Esophagus muscularis mucosa (tissue), 4 donors: ENCODE data around the gene PIK3CD. TPM values are rescaled to one million over a fixed set of nuclear protein-coding genes. Genes with fewer than 3 reads are reported as not detected.
A peak's percentile ranks its signal among the peaks of the same experiment; 100 is the strongest.

Source experiments
- DNase-seq: peaks from one replicate; pipeline ENCODE4 v3.0.0-alpha.2; 2017; ENCODE audit errors: extremely low spot score
- H3K27ac ChIP-seq, 4 donors: fragments of 200-600 bp; sonication (generic); replicated peaks in 1 of 4; 1 replicate in 3 of 4; 2 replicates in 1 of 4; pipeline ENCODE4 v1.5.1; 2016 to 2019; ENCODE audit warnings: mild to moderate bottlenecking in 1 of 4
- H3K27me3 ChIP-seq, 4 donors: fragments of 200-600 bp; sonication (generic); one replicate each; pipeline versions ENCODE4 v1.5.1 to v1.6.0; 2016 to 2019
- H3K36me3 ChIP-seq, 4 donors: fragments of 200-600 bp; sonication (generic); one replicate each; pipeline ENCODE4 v1.5.1; 2016 to 2019
- H3K4me1 ChIP-seq, 4 donors: fragments of 200-600 bp; sonication (generic); one replicate each; pipeline ENCODE4 v1.5.1; 2016 to 2019
- H3K4me3 ChIP-seq, 4 donors: fragments of 200-600 bp; sonication (generic); 1 replicate in 2 of 4; 2 replicates in 2 of 4; pipeline ENCODE4 v1.5.1; 2016 to 2019; ENCODE audit warnings: mild to moderate bottlenecking in 4 of 4, moderate library complexity in 1 of 4
- H3K9me3 ChIP-seq, 4 donors: fragments of 200-600 bp; sonication (generic); 1 replicate in 3 of 4; 2 replicates in 1 of 4; pipeline ENCODE4 v1.5.1; 2016 to 2019
- EP300 ChIP-seq: sonication (generic); formaldehyde crosslinking; IDR thresholded peaks from one replicate; pipeline ENCODE4 v1.6.1; 2017; ENCODE audit warnings: antibody characterized with exemption
- POLR2A ChIP-seq: fragments of 450-650 bp; IDR thresholded peaks from one replicate; pipeline ENCODE4 v1.6.1; 2017; ENCODE audit warnings: antibody characterized with exemption, moderate library complexity, mild to moderate bottlenecking, low read depth
- POLR2AphosphoS5 ChIP-seq, 2 donors: sonication (generic); formaldehyde crosslinking; IDR thresholded peaks; one replicate each; pipeline ENCODE4 v1.6.1; 2017; ENCODE audit warnings: antibody characterized with exemption in 2 of 2
- WGBS: methylation state at CpG from one replicate; pipeline ENCODE4 v1.1.5; 2018; 5-methylcytosine and 5-hydroxymethylcytosine counted together
- intact Hi-C: fragments of 100-400 bp; cut with DNase I; formaldehyde crosslinking; loops from one replicate; pipeline ENCODE4 v1.15.1; 2023
- total RNA-seq, 4 donors: library from RNA; depleted of rRNA; stranded (reverse); fragments of >200 nt; gene quantifications; one replicate each; pipeline versions ENCODE4 v1.1.0 to v1.2.1, GENCODE V29; 2016
- TF ChIP-seq, protein P1 (sequence below), 3 experiments: fragments of 200-600 bp in 2 of 3; fragments of 450-650 bp in 1 of 3; sonication (generic) in 2 of 3; IDR thresholded peaks; one replicate each; pipeline ENCODE4 v1.5.1; 2017 to 2019; ENCODE audit warnings: antibody characterized with exemption in 3 of 3, mild to moderate bottlenecking in 2 of 3, moderate library complexity in 1 of 3

PIK3CD gene
- total RNA-seq, 4 donors from 2014 or later = 7.9 to 30.4 (median 13.9) TPM

DNA sequence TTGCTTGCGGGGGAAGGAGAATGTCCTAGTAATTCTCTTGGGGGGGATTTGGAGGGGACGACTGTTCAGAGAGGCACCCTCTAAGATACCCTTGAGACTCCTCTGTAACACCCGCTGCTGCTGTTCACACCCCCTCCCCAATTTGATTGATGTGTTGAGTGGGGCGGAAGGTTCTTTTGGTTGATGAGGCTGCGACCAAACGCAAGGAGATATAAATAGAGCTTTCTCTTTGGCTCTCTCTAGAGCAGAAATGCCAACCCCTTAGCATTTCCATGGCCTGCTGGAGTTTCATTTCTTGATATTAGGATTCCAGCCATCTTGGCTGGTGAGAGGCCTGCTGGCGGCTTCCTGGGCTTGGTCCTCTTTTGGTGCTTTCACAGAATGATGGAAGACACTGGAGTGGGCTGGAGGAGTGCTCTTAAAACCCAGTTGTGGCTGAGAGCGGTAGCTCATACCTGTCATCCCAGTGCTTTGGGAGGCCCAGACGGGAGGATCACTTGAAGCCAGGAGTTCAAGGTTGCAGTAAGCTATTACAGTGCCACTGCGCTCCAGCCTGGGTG lies 2.0 kb downstream of the PIK3CD start:
- H3K36me3 ChIP-seq = no peaks in the 10 kb centered on the region
- H3K27me3 ChIP-seq = peaks cover 4 to 58% (median 17%) of the 10 kb centered on the region in 4 donors
- intact Hi-C loops = no loop called here
- H3K4me3 ChIP-seq = peak overlapping the region in 1 of 4 donors; percentile 64
- peaks cover 16 to 24% (median 21%) of the 10 kb centered on the region in 4 donors for H3K4me1 ChIP-seq
- 80% methylated on average over 10 of the region's 10 CpGs for WGBS
- H3K9me3 ChIP-seq = no peaks in the 10 kb centered on the region
- no peak overlapping the region for H3K27ac ChIP-seq
- TF ChIP-seq EP300 (no peak), POLR2AphosphoS5 (IDR thresholded peaks at IDR 0.05) (no peak), POLR2A (no peak)
- TF ChIP-seq, protein P1, sequence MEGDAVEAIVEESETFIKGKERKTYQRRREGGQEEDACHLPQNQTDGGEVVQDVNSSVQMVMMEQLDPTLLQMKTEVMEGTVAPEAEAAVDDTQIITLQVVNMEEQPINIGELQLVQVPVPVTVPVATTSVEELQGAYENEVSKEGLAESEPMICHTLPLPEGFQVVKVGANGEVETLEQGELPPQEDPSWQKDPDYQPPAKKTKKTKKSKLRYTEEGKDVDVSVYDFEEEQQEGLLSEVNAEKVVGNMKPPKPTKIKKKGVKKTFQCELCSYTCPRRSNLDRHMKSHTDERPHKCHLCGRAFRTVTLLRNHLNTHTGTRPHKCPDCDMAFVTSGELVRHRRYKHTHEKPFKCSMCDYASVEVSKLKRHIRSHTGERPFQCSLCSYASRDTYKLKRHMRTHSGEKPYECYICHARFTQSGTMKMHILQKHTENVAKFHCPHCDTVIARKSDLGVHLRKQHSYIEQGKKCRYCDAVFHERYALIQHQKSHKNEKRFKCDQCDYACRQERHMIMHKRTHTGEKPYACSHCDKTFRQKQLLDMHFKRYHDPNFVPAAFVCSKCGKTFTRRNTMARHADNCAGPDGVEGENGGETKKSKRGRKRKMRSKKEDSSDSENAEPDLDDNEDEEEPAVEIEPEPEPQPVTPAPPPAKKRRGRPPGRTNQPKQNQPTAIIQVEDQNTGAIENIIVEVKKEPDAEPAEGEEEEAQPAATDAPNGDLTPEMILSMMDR (IDR thresholded peaks at IDR 0.05) = no peak
- DNase-seq = no peak

DNA sequence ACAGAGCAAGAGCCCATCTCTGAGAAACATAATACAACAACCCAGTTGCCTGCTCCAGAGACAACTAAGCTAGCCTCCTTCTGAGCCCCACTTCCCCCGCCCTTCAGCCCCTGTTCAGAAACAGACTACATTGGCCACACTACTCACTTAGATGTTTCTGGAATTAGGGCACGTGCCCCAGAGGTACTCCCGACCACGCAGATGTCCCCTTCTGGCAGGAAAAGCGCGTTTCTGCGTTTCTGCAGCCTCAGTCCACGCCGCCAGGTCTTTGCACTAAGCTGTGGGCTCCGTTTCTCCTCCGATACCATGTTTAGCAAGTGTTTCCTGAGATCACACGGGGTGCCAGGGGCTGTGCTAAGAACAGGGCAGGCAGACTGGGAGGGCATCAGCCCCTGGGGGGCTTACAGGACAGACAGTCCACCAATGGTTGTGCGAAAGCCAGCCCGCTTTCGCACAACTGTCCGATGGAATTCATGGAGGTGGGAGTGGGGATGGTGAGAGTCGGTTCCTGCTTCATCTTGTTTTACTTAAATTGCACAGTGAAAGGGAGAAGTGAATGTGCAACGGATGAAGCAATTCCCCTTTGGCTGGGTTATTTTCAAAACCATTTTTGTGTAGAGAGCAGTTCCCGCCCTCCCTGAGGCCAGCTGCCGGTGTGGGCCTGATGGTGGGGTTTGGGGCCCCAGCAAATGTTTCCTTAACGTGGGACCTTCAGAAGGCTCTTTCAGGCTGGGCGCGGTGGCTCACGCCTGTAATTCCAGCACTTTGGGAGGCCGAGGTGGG lies 2.7 kb downstream of the PIK3CD start:
- Histone ChIP-seq H3K27me3 (peaks cover 4 to 56% (median 17%) of the 10 kb centered on the region in 4 donors), H3K27ac (no peak overlapping the region)

GRCh38 chr1:9654834-9655723 lies 3.5 kb downstream of the PIK3CD start:
- 69% methylated on average over 16 of the region's 16 CpGs for WGBS
- Histone ChIP-seq H3K4me1 (peaks cover 16 to 24% (median 21%) of the 10 kb centered on the region in 4 donors), H3K27ac (no peak overlapping the region), H3K4me3 (no peak overlapping the region), H3K36me3 (no peaks in the 10 kb centered on the region), H3K27me3 (peaks cover 4 to 47% (median 17%) of the 10 kb centered on the region in 4 donors), H3K9me3 (no peaks in the 10 kb centered on the region)
- intact Hi-C loops = no loop called here
- TF ChIP-seq POLR2A = no peak
- TF ChIP-seq, protein P1 (IDR thresholded peaks at IDR 0.05) = no peak
- TF ChIP-seq POLR2AphosphoS5 (IDR thresholded peaks at IDR 0.05) = no peak
- TF ChIP-seq EP300 = no peak
- no peak for DNase-seq

More for the DNA sequence above, 2.7 kb downstream of the PIK3CD start:
- Histone ChIP-seq H3K9me3 (no peaks in the 10 kb centered on the region), H3K36me3 (no peaks in the 10 kb centered on the region), H3K4me1 (peaks cover 16 to 24% (median 21%) of the 10 kb centered on the region in 4 donors), H3K4me3 (peak overlapping the region in 1 of 4 donors; percentile 18)
- WGBS = 73% methylated on average over 25 of the region's 25 CpGs
- TF ChIP-seq, protein P1 (IDR thresholded peaks at IDR 0.05) = no peak
- TF ChIP-seq POLR2AphosphoS5 (IDR thresholded peaks at IDR 0.05) (no peak), POLR2A (no peak), EP300 (no peak)
- intact Hi-C loops = no loop called here
- DNase-seq = no peak

GRCh38 chr1:9655836-9656235 lies 4.3 kb downstream of the PIK3CD start:
- Histone ChIP-seq H3K27me3 (peaks cover 4 to 41% (median 17%) of the 10 kb centered on the region in 4 donors), H3K4me1 (peaks cover 16 to 24% (median 21%) of the 10 kb centered on the region in 4 donors), H3K4me3 (no peak overlapping the region), H3K9me3 (no peaks in the 10 kb centered on the region), H3K36me3 (no peaks in the 10 kb centered on the region), H3K27ac (no peak overlapping the region)
- 84% methylated on average over 11 of the region's 11 CpGs for WGBS
- intact Hi-C loops = no loop called here
- TF ChIP-seq, protein P1 (IDR thresholded peaks at IDR 0.05) = no peak
- no peak for TF ChIP-seq EP300
- no peak for TF ChIP-seq POLR2AphosphoS5 (IDR thresholded peaks at IDR 0.05)
- TF ChIP-seq POLR2A = no peak
- DNase-seq = no peak
